KMS-11 (cell line): Measurements from ENCODE around the gene RPLP1.

Experiments
- H2AFZ ChIP-seq: fragments of 200-600 bp; sonication (generic); 2 replicates; pipeline ENCODE4 v1.6.1; 2016; ENCODE audit warnings: antibody characterized with exemption, mixed run types, low read depth
- H3K27ac ChIP-seq: fragments of 200-600 bp; sonication (generic); 2 replicates; pipeline ENCODE4 v1.6.1; 2016; ENCODE audit warnings: mild to moderate bottlenecking, mixed run types
- H3K27me3 ChIP-seq: fragments of 200-600 bp; sonication (generic); 2 replicates; pipeline ENCODE4 v1.6.1; 2017; ENCODE audit warnings: mild to moderate bottlenecking, low read depth, mixed run types, moderate library complexity; ENCODE audit not compliant: insufficient read depth
- H3K36me3 ChIP-seq: fragments of 200-600 bp; sonication (generic); 2 replicates; pipeline ENCODE4 v1.6.1; 2017; ENCODE audit warnings: mild to moderate bottlenecking, mixed run types; ENCODE audit not compliant: insufficient read depth
- H3K4me1 ChIP-seq: fragments of 200-600 bp; sonication (generic); 2 replicates; pipeline ENCODE4 v1.6.1; 2016; ENCODE audit warnings: mild to moderate bottlenecking, low read depth, mixed run types; ENCODE audit not compliant: poor library complexity, severe bottlenecking
- H3K4me2 ChIP-seq: fragments of 200-600 bp; sonication (generic); 2 replicates; pipeline ENCODE4 v1.7.0; 2016; ENCODE audit warnings: mild to moderate bottlenecking, mixed run types
- H3K4me3 ChIP-seq: fragments of 200-600 bp; sonication (generic); IDR thresholded peaks from 2 replicates; pipeline ENCODE4 v1.6.1; 2017; ENCODE audit warnings: low read depth, low read length, mixed read lengths; ENCODE audit not compliant: insufficient read depth
- H3K79me2 ChIP-seq: fragments of 200-600 bp; sonication (generic); 2 replicates; pipeline ENCODE4 v1.6.1; 2016; ENCODE audit warnings: low read depth, mixed run types; ENCODE audit not compliant: insufficient read depth
- H3K9ac ChIP-seq: fragments of 200-600 bp; sonication (generic); 2 replicates; pipeline ENCODE4 v1.6.1; 2016; ENCODE audit warnings: mild to moderate bottlenecking, mixed run types
- H4K20me1 ChIP-seq: fragments of 200-600 bp; sonication (generic); 2 replicates; pipeline ENCODE4 v1.6.1; 2016; ENCODE audit warnings: mild to moderate bottlenecking, mixed run types; ENCODE audit not compliant: insufficient read depth
- TF ChIP-seq, protein P1 (sequence below): fragments of 200-600 bp; sonication (generic); conservative IDR thresholded peaks from 2 replicates; pipeline ENCODE4 v1.6.1; 2017; ENCODE audit warnings: low read depth, mild to moderate bottlenecking, antibody characterized with exemption, low read length, moderate library complexity, mixed read lengths

Gene RPLP1

DNA sequence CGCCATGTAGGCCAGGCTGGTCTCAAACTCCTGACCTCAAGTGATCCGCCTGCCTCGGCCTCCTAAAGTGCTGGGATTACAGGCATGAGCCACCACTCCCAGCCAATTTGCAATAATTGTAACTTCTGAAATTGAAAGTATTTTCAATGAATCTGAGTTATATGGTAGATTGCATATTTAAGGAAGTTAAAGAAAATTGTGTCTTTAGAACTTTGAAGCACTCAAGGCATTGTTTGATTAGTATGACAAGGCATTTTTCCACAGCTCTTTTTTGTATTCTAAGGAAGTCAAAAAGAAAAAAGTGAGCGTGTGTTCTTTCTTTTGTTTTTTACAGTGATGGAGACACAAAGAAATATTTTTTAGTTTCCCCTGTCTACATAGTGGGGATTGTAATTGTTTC is 15.7 kb upstream of the RPLP1 start:
- peaks cover 6% of the 10 kb centered on the region; the same call in 1 of the 2 replicates for H3K36me3 ChIP-seq

DNA sequence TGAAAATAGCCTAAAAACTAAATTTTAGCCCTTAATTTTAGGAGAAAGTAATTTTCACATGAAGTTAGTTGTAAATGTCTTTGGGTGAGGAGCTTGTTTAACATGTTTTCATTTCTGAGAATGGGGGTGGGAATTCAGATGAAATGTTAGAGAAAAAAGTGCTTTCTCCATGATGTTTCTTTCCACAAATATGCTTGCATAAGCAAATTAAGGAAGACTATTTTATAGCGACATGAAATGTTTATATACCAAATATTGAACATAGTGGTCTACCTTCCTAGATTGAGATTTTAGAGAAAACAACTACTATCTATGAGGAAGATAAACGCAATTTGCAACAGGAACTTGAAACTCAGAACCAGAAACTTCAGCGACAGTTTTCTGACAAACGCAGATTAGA is 13.0 kb upstream of the RPLP1 start:
- H3K36me3 ChIP-seq = peaks cover 8% of the 10 kb centered on the region; the same call in 1 of the 2 replicates

More for the DNA sequence above, 15.7 kb upstream of the RPLP1 start:
- Histone ChIP-seq H3K27ac (no peak overlapping the region), H3K4me3 (no peak overlapping the region), H3K27me3 (no peaks in the 10 kb centered on the region), H3K4me2 (no peak overlapping the region), H4K20me1 (no peaks in the 10 kb centered on the region), H3K9ac (no peak overlapping the region), H2AFZ (no peak overlapping the region), H3K4me1 (no peaks in the 10 kb centered on the region), H3K79me2 (no peaks in the 10 kb centered on the region)
- TF ChIP-seq, protein P1, sequence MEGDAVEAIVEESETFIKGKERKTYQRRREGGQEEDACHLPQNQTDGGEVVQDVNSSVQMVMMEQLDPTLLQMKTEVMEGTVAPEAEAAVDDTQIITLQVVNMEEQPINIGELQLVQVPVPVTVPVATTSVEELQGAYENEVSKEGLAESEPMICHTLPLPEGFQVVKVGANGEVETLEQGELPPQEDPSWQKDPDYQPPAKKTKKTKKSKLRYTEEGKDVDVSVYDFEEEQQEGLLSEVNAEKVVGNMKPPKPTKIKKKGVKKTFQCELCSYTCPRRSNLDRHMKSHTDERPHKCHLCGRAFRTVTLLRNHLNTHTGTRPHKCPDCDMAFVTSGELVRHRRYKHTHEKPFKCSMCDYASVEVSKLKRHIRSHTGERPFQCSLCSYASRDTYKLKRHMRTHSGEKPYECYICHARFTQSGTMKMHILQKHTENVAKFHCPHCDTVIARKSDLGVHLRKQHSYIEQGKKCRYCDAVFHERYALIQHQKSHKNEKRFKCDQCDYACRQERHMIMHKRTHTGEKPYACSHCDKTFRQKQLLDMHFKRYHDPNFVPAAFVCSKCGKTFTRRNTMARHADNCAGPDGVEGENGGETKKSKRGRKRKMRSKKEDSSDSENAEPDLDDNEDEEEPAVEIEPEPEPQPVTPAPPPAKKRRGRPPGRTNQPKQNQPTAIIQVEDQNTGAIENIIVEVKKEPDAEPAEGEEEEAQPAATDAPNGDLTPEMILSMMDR = no peak

DNA sequence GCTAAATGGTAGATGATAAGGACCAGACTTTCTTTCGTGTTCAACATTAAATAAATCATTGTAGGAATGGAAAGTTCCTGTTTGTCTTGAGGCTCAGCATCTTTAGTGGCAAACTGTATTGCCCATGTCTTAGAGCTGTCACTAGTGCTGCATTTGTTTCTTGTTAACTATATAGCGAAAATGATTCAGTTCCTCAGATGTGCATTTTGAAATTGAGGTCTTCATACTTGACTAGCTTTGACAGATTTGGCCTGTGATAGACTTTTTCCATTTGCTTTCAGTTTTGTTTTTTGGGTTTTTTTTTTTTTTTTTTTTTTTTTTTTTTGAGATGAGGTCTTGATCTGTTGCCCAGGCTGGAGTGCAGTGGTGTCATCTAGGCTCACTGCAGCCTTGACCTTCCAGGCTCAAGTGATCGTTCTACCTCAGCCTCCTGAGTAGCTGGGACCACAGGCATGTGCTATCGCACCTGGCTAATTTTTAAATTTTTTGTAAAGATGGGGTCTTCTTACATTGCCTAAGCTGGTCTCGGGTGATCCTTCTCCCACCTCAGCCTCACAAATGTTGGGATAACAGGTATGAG is 9.5 kb upstream of the RPLP1 start:
- H2AFZ ChIP-seq = no peak overlapping the region
- H3K27me3 ChIP-seq = no peaks in the 10 kb centered on the region
- H3K4me3 ChIP-seq = no peak overlapping the region
- peaks cover 19% of the 10 kb centered on the region; the same call in 1 of the 2 replicates for H3K36me3 ChIP-seq
- no peaks in the 10 kb centered on the region for H4K20me1 ChIP-seq
- no peaks in the 10 kb centered on the region for H3K4me1 ChIP-seq
- H3K9ac ChIP-seq = no peak overlapping the region
- TF ChIP-seq, protein P1 = no peak
- no peak overlapping the region for H3K4me2 ChIP-seq
- H3K79me2 ChIP-seq = no peaks in the 10 kb centered on the region
- H3K27ac ChIP-seq = no peak overlapping the region

More for the DNA sequence above, 13.0 kb upstream of the RPLP1 start:
- H3K79me2 ChIP-seq = no peaks in the 10 kb centered on the region
- H3K27me3 ChIP-seq = no peaks in the 10 kb centered on the region
- no peak overlapping the region for H2AFZ ChIP-seq
- H3K4me2 ChIP-seq = no peak overlapping the region
- H3K4me3 ChIP-seq = no peak overlapping the region
- no peaks in the 10 kb centered on the region for H3K4me1 ChIP-seq
- TF ChIP-seq, protein P1 = no peak
- no peak overlapping the region for H3K27ac ChIP-seq
- H4K20me1 ChIP-seq = no peaks in the 10 kb centered on the region
- H3K9ac ChIP-seq = no peak overlapping the region

DNA sequence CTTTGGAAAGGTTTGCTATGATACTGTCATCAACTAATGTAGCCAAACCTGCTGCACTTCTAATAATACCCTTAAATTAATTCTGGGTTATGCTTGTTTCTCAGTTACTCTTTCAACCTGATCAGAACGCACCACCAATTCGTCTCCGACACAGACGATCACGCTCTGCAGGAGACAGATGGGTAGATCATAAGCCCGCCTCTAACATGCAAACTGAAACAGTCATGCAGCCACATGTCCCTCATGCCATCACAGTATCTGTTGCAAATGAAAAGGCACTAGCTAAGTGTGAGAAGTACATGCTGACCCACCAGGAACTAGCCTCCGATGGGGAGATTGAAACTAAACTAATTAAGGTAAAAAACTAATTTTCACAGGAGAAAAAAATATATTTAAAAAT is 7.9 kb upstream of the RPLP1 start:
- no peaks in the 10 kb centered on the region for H3K4me1 ChIP-seq
- H3K9ac ChIP-seq = no peak overlapping the region
- no peaks in the 10 kb centered on the region for H3K79me2 ChIP-seq
- H4K20me1 ChIP-seq = no peaks in the 10 kb centered on the region
- H3K27me3 ChIP-seq = no peaks in the 10 kb centered on the region
- TF ChIP-seq, protein P1 = no peak
- H3K36me3 ChIP-seq = peaks cover 17% of the 10 kb centered on the region; the same call in 1 of the 2 replicates
- no peak overlapping the region for H2AFZ ChIP-seq
- H3K27ac ChIP-seq = no peak overlapping the region
- H3K4me2 ChIP-seq = no peak overlapping the region
- no peak overlapping the region for H3K4me3 ChIP-seq
